GM10248 (cell line): ENCODE data around the gene CATSPERE.

Experiments
- CTCF ChIA-PET: fragments of 300-600 bp; sonication (Branson Sonifier 250); formaldehyde crosslinking; extraction: SDS; loops from one replicate; lab custom pipeline; 2021; ENCODE audit warnings: antibody characterized with exemption; lab: Yijun Ruan, JAX
- POLR2A ChIA-PET: fragments of 350-650 bp; sonication (Branson Sonifier 250); formaldehyde crosslinking; extraction: SDS; loops from one replicate; lab custom pipeline; 2020; ENCODE audit warnings: antibody characterized with exemption; lab: Yijun Ruan, JAX
- DNase-seq: peaks from one replicate; pipeline ENCODE4 v3.0.0; 2012; ENCODE audit errors: extremely low spot score
- CTCF ChIP-seq: IDR thresholded peaks from 2 replicates; pipeline ENCODE4 v1.5.1; 2012; ENCODE audit warnings: mild to moderate bottlenecking, low read depth; ENCODE audit errors: extremely low read depth, missing control alignments, control extremely low read depth

Gene CATSPERE

GRCh38 chr1:244461245-244462071, at the start of gene CATSPERE:
Gene CATSPERE (plus strand): TSS chr1:244461273. CDS start chr1:244461430, 157 bp downstream.
- ChIA-PET CTCF (interaction anchor here (1.1 to 1.6 kb wide), 4 partner anchors 11 to 336 kb away, joined by 3 to 6 read pairs (median 4); no protein-coding TSS in a partner anchor), POLR2A (no interaction called here)
- DNase-seq = peak; percentile 93
- TF ChIP-seq CTCF = no peak

- POLR2A ChIA-PET = no interaction called here
- CTCF ChIA-PET = interaction anchor here (1.3 kb wide), 1 partner anchor 16 kb away, joined by 3 read pairs; no protein-coding TSS in a partner anchor
- no peak for DNase-seq
- TF ChIP-seq CTCF = no peak
Observed at GRCh38 chr1:244412176-244412575, 48.9 kb upstream of the CATSPERE start.

- CTCF ChIA-PET = interaction anchor here (1.3 to 3.5 kb wide), 3 partner anchors 9 to 61 kb away, joined by 3 to 18 read pairs (median 7); a partner anchor contains a TSS
- POLR2A ChIA-PET = no interaction called here
- DNase-seq = no peak
- TF ChIP-seq CTCF = no peak
Observed at GRCh38 chr1:244413736-244414135, 47.3 kb upstream of the CATSPERE start.

GRCh38 chr1:244414543-244414942, 46.5 kb upstream of the CATSPERE start:
- no peak for TF ChIP-seq CTCF
- ChIA-PET CTCF (interaction anchor here (1.2 to 3.5 kb wide), 7 partner anchors 9 to 118 kb away, joined by 3 to 18 read pairs (median 7); a partner anchor contains a TSS), POLR2A (no interaction called here)
- DNase-seq = no peak

- no peak for DNase-seq
- TF ChIP-seq CTCF = no peak
- CTCF ChIA-PET = interaction anchor here (1.4 to 2.2 kb wide), 2 partner anchors 11 to 27 kb away, joined by 3 to 9 read pairs; no protein-coding TSS in a partner anchor
- POLR2A ChIA-PET = no interaction called here
Observed at GRCh38 chr1:244419024-244419423, 42.0 kb upstream of the CATSPERE start.

- no peak for DNase-seq
- ChIA-PET CTCF (interaction anchor here (1.5 kb wide), 1 partner anchor 123 kb away, joined by 3 read pairs; no protein-coding TSS in a partner anchor), POLR2A (no interaction called here)
- TF ChIP-seq CTCF = no peak
Observed at GRCh38 chr1:244422174-244422573, 38.9 kb upstream of the CATSPERE start.
